ENCODE data around the gene ZNF644. TPM values are rescaled to one million over a fixed set of nuclear protein-coding genes. Genes with fewer than 3 reads are reported as not detected.

Gene ZNF644
- total and polyA plus RNA-seq, 3 experiments from 2014 or later, result 49.4 to 50.7 (median 49.7) TPM

DNA sequence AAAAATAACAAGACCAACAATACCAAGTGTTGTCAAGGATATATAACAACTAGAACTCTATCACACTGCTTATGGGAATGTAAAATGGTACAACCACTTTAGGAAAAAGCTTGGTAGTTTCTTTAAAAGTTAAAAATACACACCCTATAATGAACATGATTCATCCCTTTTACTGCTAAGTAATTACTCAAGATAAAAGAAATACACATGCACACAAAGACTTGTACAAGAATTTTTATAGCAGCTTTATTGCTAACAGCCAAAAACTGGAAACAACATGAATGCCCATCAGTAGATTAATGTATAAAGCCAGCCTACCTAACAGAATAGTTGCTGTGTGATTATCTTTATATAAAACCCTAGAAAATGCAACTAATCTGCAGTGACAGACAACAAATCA lies 10.5 kb upstream of the ZNF644 start:
- ChIA-PET POLR2A (no interaction called here), CTCF (no interaction called here)
- no peaks in the 10 kb centered on the region for H3K9me3 ChIP-seq (ENCODE audit: low read length)
- H3K27ac ChIP-seq (ENCODE audit: low read depth, low read length), result no peak overlapping the region
- Mint-ChIP-seq H3K9me3 (no peaks in the 10 kb centered on the region), H3K36me3 (no peaks in the 10 kb centered on the region), H3K4me1 (no peaks in the 10 kb centered on the region), H3K4me3 (no peak overlapping the region), H3K27me3 (peaks cover 9 to 40% of the 10 kb centered on the region in 2 donors), H3K27ac (no peak overlapping the region)
- H3K27me3 ChIP-seq (ENCODE audit: insufficient read depth, low read length, poor library complexity, severe bottlenecking), result no peaks in the 10 kb centered on the region
- no peaks in the 10 kb centered on the region for H3K4me1 ChIP-seq (ENCODE audit: insufficient read depth, low read length)
- DNase-seq, result no peak
- no peak overlapping the region for H3K4me3 ChIP-seq (ENCODE audit: low read length)
- no peaks in the 10 kb centered on the region for H3K36me3 ChIP-seq (ENCODE audit: insufficient read depth, low read length)

DNA sequence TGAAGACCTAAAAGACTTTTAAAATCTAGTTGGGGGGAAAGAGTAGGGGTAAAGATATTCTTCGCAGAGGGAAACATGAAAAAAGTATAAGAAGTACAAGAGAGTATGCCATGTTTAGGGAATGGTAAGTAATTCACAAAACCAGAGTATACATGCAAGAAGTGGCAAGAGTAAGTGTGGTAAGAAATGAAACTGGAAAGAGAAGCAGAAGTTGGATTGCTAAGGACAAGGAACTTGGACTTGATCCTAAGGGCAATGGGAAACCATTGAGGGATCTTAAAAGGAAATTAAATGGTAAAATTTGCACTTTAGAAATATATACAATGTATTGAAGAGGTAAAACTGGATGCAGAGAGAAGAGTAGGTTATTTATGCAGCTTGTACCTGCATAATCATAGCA lies 9.2 kb upstream of the ZNF644 start:
- H3K27ac ChIP-seq (ENCODE audit: low read depth, low read length), result no peak overlapping the region
- no peaks in the 10 kb centered on the region for H3K36me3 Mint-ChIP-seq
- peaks cover 7 to 40% of the 10 kb centered on the region in 2 donors for H3K27me3 Mint-ChIP-seq
- DNase-seq, result no peak
- no peak overlapping the region for H3K27ac Mint-ChIP-seq
- H3K9me3 ChIP-seq (ENCODE audit: low read length), result no peaks in the 10 kb centered on the region
- H3K4me1 Mint-ChIP-seq, result peaks cover 0 to 4% (median 0%) of the 10 kb centered on the region in 3 donors
- ChIA-PET CTCF (no interaction called here), POLR2A (no interaction called here)
- H3K4me1 ChIP-seq (ENCODE audit: insufficient read depth, low read length), result no peaks in the 10 kb centered on the region
- H3K36me3 ChIP-seq (ENCODE audit: insufficient read depth, low read length), result no peaks in the 10 kb centered on the region
- H3K4me3 ChIP-seq (ENCODE audit: low read length), result no peak overlapping the region
- H3K9me3 Mint-ChIP-seq, result no peaks in the 10 kb centered on the region
- H3K4me3 Mint-ChIP-seq, result no peak overlapping the region
- no peaks in the 10 kb centered on the region for H3K27me3 ChIP-seq (ENCODE audit: insufficient read depth, low read length, poor library complexity, severe bottlenecking)

DNA sequence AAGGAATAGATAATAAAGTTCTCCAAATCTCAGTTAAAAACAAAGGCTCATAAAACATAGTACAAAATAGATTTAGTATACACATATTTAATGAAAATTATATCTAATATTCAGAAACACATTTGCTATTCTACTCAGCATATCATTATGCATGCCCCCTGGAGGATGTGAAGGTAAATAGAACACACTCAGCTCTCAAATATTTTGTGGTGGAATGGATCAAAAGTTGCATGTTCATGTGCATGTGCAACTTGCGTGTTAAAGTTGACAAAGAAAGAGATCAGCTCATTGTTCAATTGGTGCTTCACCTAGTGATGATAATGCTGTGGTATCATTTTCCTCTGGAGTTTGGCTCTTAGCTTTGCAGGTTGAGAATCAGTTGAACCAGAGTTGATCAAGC lies 4.9 kb upstream of the ZNF644 start:
- ChIA-PET CTCF (no interaction called here), POLR2A (no interaction called here)
- Histone ChIP-seq H3K27ac (ENCODE audit: low read depth, low read length) (no peak overlapping the region), H3K27me3 (ENCODE audit: insufficient read depth, low read length, poor library complexity, severe bottlenecking) (no peaks in the 10 kb centered on the region), H3K4me3 (ENCODE audit: low read length) (no peak overlapping the region), H3K9me3 (ENCODE audit: low read length) (no peaks in the 10 kb centered on the region), H3K4me1 (ENCODE audit: insufficient read depth, low read length) (peaks cover 16% of the 10 kb centered on the region), H3K36me3 (ENCODE audit: insufficient read depth, low read length) (no peaks in the 10 kb centered on the region)
- peaks cover 3 to 13% of the 10 kb centered on the region in 2 donors for H3K27me3 Mint-ChIP-seq
- no peak overlapping the region for H3K4me3 Mint-ChIP-seq
- H3K4me1 Mint-ChIP-seq, result peaks cover 15 to 23% (median 19%) of the 10 kb centered on the region in 3 donors
- DNase-seq, result no peak
- H3K36me3 Mint-ChIP-seq, result peaks cover 0 to 4% (median 0%) of the 10 kb centered on the region in 3 donors
- no peak overlapping the region for H3K27ac Mint-ChIP-seq
- no peaks in the 10 kb centered on the region for H3K9me3 Mint-ChIP-seq

DNA sequence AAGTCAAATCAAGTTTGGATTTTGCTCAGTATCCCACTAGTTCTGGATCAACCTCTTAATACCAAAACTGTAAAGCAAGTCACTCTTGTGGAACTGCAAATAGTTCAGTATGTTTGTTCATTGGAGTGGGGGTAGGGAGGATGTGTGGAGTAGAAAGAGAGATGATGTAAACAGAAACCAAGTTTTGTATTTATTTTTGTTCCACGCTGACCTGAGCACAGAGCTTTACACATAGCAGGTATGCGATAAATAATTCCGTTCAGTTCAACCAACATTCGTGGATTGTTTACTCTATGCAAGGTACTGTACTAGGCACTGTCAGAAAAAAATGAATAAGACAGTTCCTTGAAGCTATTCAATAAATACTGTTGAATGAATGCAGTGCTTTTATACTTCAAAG lies 4.5 kb upstream of the ZNF644 start:
- Mint-ChIP-seq H3K36me3 (peaks cover 0 to 7% (median 0%) of the 10 kb centered on the region in 3 donors), H3K27ac (no peak overlapping the region), H3K9me3 (no peaks in the 10 kb centered on the region), H3K4me1 (peaks cover 16 to 24% (median 19%) of the 10 kb centered on the region in 3 donors), H3K27me3 (peaks cover 3 to 11% of the 10 kb centered on the region in 2 donors), H3K4me3 (no peak overlapping the region)
- Histone ChIP-seq H3K4me3 (ENCODE audit: low read length) (no peak overlapping the region), H3K27me3 (ENCODE audit: insufficient read depth, low read length, poor library complexity, severe bottlenecking) (no peaks in the 10 kb centered on the region), H3K4me1 (ENCODE audit: insufficient read depth, low read length) (peaks cover 16% of the 10 kb centered on the region), H3K36me3 (ENCODE audit: insufficient read depth, low read length) (no peaks in the 10 kb centered on the region), H3K9me3 (ENCODE audit: low read length) (no peaks in the 10 kb centered on the region), H3K27ac (ENCODE audit: low read depth, low read length) (no peak overlapping the region)
- POLR2A ChIA-PET, result no interaction called here
- no peak for DNase-seq
- CTCF ChIA-PET, result no interaction called here

- H3K36me3 ChIP-seq (ENCODE audit: insufficient read depth, low read length), result no peaks in the 10 kb centered on the region
- H3K4me3 Mint-ChIP-seq, result peak overlapping the region in 1 of 7 donors; percentile 60
- H3K36me3 Mint-ChIP-seq, result peaks cover 0 to 18% (median 0%) of the 10 kb centered on the region in 3 donors
- H3K4me1 ChIP-seq (ENCODE audit: insufficient read depth, low read length), result peaks cover 32% of the 10 kb centered on the region
- DNase-seq, result no peak
- H3K27ac ChIP-seq (ENCODE audit: low read depth, low read length), result no peak overlapping the region
- peaks cover 31 to 41% (median 36%) of the 10 kb centered on the region in 3 donors for H3K4me1 Mint-ChIP-seq
- peak overlapping the region in 3 of 8 donors; percentile 3 to 63 (median 48) for H3K27ac Mint-ChIP-seq
- no peaks in the 10 kb centered on the region for H3K9me3 ChIP-seq (ENCODE audit: low read length)
- no peaks in the 10 kb centered on the region for H3K27me3 Mint-ChIP-seq
- no peak overlapping the region for H3K4me3 ChIP-seq (ENCODE audit: low read length)
- no peaks in the 10 kb centered on the region for H3K9me3 Mint-ChIP-seq
- no peaks in the 10 kb centered on the region for H3K27me3 ChIP-seq (ENCODE audit: insufficient read depth, low read length, poor library complexity, severe bottlenecking)
- ChIA-PET CTCF (no interaction called here), POLR2A (no interaction called here)
Observed at GRCh38 chr1:91024481-91025119, 2.8 kb upstream of the ZNF644 start.

DNA sequence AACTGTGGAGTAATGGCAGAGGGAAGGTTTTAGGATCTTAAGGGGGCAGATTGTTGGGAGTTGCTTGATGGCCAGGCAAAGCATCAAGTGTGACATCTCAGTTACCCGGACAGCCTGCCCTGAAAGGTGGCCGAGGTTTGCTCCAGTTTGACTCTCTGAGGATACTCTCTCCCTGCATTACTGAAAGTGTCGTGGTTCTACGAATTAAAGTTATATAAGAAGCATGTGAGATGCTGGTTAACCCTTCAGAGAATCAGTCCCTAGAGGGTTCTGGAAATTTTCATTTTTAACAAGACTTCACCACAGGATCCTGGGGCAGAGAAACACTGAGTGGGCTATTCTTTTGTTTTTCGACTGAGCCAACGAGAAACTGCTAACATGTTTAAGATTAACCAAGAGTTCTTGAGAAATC lies 689 bp upstream of the ZNF644 start:
- H3K4me1 ChIP-seq (ENCODE audit: insufficient read depth, low read length), result peaks cover 49% of the 10 kb centered on the region
- CTCF ChIA-PET, result interaction anchor here (1.3 kb wide), 1 partner anchor 12 kb away, joined by 3 read pairs; no protein-coding TSS in a partner anchor
- H3K9me3 Mint-ChIP-seq, result no peaks in the 10 kb centered on the region

DNA sequence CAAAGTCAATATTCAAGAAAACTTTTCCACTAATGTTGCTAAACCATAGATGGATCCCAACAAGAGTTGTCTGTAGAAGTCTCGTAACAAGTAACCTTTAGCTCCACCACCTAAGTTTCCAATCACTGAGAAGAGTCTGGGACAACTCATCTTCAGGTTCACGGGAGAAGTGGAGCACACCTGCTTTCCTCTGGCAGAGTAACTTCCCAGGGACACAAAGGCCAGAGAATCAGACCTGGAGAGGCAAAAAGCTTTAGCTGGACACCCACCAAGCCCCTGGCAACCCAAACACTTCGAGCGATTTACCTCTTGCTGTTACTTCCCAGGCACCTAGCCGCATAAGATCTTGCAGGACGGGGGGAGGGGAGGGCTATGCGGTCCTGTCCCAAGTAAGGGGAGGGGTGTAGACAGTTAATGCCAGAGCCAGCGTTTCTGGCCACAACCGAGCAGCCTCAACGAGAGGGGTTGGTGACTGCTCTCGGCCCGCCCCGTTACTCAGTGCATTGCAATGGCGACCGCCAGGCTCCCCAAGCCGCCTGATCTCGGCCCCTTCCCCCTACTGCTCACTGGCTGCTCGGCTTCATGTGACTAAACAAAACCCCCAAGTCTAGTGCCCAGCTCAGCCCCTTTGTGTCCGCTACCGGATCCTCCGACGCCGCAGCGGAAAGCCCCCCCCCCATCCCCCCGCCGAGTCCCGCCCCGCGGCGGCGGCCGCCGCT lies 709 bp downstream of the ZNF644 start:
- Histone ChIP-seq H3K9me3 (ENCODE audit: low read length) (no peaks in the 10 kb centered on the region), H3K36me3 (ENCODE audit: insufficient read depth, low read length) (no peaks in the 10 kb centered on the region), H3K4me3 (ENCODE audit: low read length) (peak overlapping the region; percentile 95), H3K27me3 (ENCODE audit: insufficient read depth, low read length, poor library complexity, severe bottlenecking) (no peaks in the 10 kb centered on the region), H3K27ac (ENCODE audit: low read depth, low read length) (peak overlapping the region; percentile 97), H3K4me1 (ENCODE audit: insufficient read depth, low read length) (peaks cover 62% of the 10 kb centered on the region)
- peak; percentile 63 to 84 (median 71) for DNase-seq
- peak overlapping the region; percentile 82 to 99 (median 98) for H3K27ac Mint-ChIP-seq
- H3K36me3 Mint-ChIP-seq, result peaks cover 0 to 32% (median 0%) of the 10 kb centered on the region in 3 donors
- peaks cover 59 to 73% (median 62%) of the 10 kb centered on the region in 3 donors for H3K4me1 Mint-ChIP-seq
- ChIA-PET POLR2A (interaction anchor here (0.6 kb wide), 1 partner anchor 1811 kb away, joined by 3 read pairs; the partner anchor contains the start of gene RPL5), CTCF (interaction anchor here (1.1 kb wide), 1 partner anchor 144 kb away, joined by 3 read pairs; no protein-coding TSS in a partner anchor)
- H3K9me3 Mint-ChIP-seq, result no peaks in the 10 kb centered on the region
- no peaks in the 10 kb centered on the region for H3K27me3 Mint-ChIP-seq
- H3K4me3 Mint-ChIP-seq, result peak overlapping the region; percentile 80 to 98 (median 94)

More for the DNA sequence above, 689 bp upstream of the ZNF644 start:
- no peak for DNase-seq
- peak overlapping the region; percentile 58 for H3K4me3 ChIP-seq (ENCODE audit: low read length)
- H3K9me3 ChIP-seq (ENCODE audit: low read length), result no peaks in the 10 kb centered on the region
- peaks cover 51 to 62% (median 57%) of the 10 kb centered on the region in 3 donors for H3K4me1 Mint-ChIP-seq
- peak overlapping the region; percentile 97 for H3K27ac ChIP-seq (ENCODE audit: low read depth, low read length)
- H3K36me3 Mint-ChIP-seq, result peaks cover 0 to 29% (median 0%) of the 10 kb centered on the region in 3 donors
- POLR2A ChIA-PET, result interaction anchor here (0.7 to 1.0 kb wide), 5 partner anchors 12 to 1809 kb away, joined by 3 to 5 read pairs (median 3); partner anchors contain the start of gene RPL5
- H3K4me3 Mint-ChIP-seq, result peak overlapping the region; percentile 80 to 98 (median 94)
- no peaks in the 10 kb centered on the region for H3K36me3 ChIP-seq (ENCODE audit: insufficient read depth, low read length)
- peak overlapping the region; percentile 82 to 100 (median 98) for H3K27ac Mint-ChIP-seq
- no peaks in the 10 kb centered on the region for H3K27me3 Mint-ChIP-seq
- no peaks in the 10 kb centered on the region for H3K27me3 ChIP-seq (ENCODE audit: insufficient read depth, low read length, poor library complexity, severe bottlenecking)

GRCh38 chr1:91020486-91020885 lies 1.3 kb downstream of the ZNF644 start:
- Histone ChIP-seq H3K4me1 (ENCODE audit: insufficient read depth, low read length) (peaks cover 69% of the 10 kb centered on the region), H3K27ac (ENCODE audit: low read depth, low read length) (peak overlapping the region; percentile 97), H3K4me3 (ENCODE audit: low read length) (peak overlapping the region; percentile 95), H3K36me3 (ENCODE audit: insufficient read depth, low read length) (no peaks in the 10 kb centered on the region), H3K9me3 (ENCODE audit: low read length) (no peaks in the 10 kb centered on the region), H3K27me3 (ENCODE audit: insufficient read depth, low read length, poor library complexity, severe bottlenecking) (no peaks in the 10 kb centered on the region)
- DNase-seq, result no peak
- no peaks in the 10 kb centered on the region for H3K9me3 Mint-ChIP-seq
- H3K27ac Mint-ChIP-seq, result peak overlapping the region; percentile 82 to 99 (median 98)
- H3K27me3 Mint-ChIP-seq, result no peaks in the 10 kb centered on the region
- peaks cover 0 to 36% (median 0%) of the 10 kb centered on the region in 3 donors for H3K36me3 Mint-ChIP-seq
- ChIA-PET POLR2A (no interaction called here), CTCF (no interaction called here)
- peaks cover 64 to 80% (median 68%) of the 10 kb centered on the region in 3 donors for H3K4me1 Mint-ChIP-seq
- H3K4me3 Mint-ChIP-seq, result peak overlapping the region; percentile 80 to 98 (median 94)
